Glutamatergic neuron (in vitro differentiated cells): ENCODE data around the gene ERGIC1. TPM values are rescaled to one million over a fixed set of nuclear protein-coding genes. Genes with fewer than 3 reads are reported as not detected.

ENCODE experiments used
- DNase-seq: peaks from one replicate; pipeline ENCODE4 v3.0.0; 2022
- H3K27ac Mint-ChIP-seq: one replicate; pipeline ENCODE4 v1.8.0; 2020; ENCODE audit warnings: mild to moderate bottlenecking, mixed read lengths, inconsistent platforms; ENCODE audit not compliant: unreplicated experiment
- H3K27me3 Mint-ChIP-seq: one replicate; pipeline ENCODE4 v1.8.0; 2020; ENCODE audit warnings: mild to moderate bottlenecking, moderate library complexity, mixed read lengths, inconsistent platforms; ENCODE audit not compliant: unreplicated experiment
- H3K36me3 Mint-ChIP-seq: one replicate; pipeline ENCODE4 v1.8.0; 2020; ENCODE audit warnings: mild to moderate bottlenecking, mixed read lengths, inconsistent platforms; ENCODE audit not compliant: unreplicated experiment
- H3K4me1 Mint-ChIP-seq: one replicate; pipeline ENCODE4 v1.8.0; 2020; ENCODE audit warnings: mild to moderate bottlenecking, low read depth, mixed read lengths, inconsistent platforms; ENCODE audit not compliant: unreplicated experiment
- H3K4me3 Mint-ChIP-seq: one replicate; pipeline ENCODE4 v1.8.0; 2020; ENCODE audit warnings: mild to moderate bottlenecking, mixed read lengths, inconsistent platforms; ENCODE audit not compliant: unreplicated experiment
- H3K9me3 Mint-ChIP-seq: one replicate; pipeline ENCODE4 v1.8.0; 2020; ENCODE audit warnings: mild to moderate bottlenecking, moderate library complexity, mixed read lengths, inconsistent platforms; ENCODE audit not compliant: unreplicated experiment
- total RNA-seq: library from RNA; stranded (reverse); fragmentation: NEBNext Ultra II Directional; extraction: Animal tissue kit (Norgen Biotek cat#: 25700); gene quantifications from one replicate; pipeline ENCODE4 v1.2.1, GENCODE V29; 2021; ENCODE audit not compliant: unreplicated experiment
- TF ChIP-seq, protein P1 (sequence below): fragments of 200-600 bp; sonication (generic); IDR thresholded peaks from one replicate; pipeline ENCODE4 v1.5.0; 2021; ENCODE audit not compliant: partially characterized antibody, unreplicated experiment

Gene ERGIC1
- total RNA-seq, 1 donor from 2014 or later: 76.2 TPM

DNA sequence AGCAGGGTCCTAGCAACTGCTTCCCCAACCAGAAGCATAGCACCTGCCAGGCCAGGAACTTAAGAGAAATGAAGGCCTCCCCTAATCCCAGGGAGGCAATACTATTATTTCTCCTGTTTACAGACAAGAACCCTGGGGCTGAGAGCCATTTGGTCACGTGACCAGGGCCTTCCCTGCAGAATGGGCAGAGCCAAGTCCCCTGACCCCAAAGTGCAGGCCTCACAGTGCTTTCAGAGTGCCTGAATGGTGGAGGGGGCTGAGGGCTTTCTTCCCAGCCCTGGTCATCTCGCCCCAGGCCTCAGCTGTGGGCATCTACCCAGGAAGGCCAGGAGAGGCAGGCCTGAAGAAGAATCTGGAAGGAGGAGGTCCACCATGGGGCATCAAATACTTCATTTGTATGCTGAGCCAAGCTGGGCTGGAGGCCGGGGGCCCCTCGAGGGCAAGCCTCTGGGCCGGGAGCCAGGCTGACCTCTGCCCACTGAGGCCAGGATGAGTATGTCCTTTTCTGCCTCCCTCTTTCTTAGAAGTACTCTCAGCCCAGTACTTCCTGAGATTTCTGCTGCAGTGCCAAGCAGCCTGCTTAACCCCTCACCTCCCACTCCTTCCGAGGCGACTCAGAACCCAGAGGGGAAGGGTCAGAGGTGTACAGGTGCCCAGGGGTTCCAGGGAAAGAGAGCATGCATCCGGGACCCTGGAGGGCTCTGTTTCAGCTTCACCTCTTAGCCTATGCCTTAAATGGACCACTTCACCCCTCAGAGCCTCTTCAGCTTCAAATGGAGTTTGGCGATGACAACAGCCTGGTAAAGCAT lies 44.2 kb upstream of the ERGIC1 start:
- H3K27me3 Mint-ChIP-seq: peaks cover 6% of the 10 kb centered on the region
- no peaks in the 10 kb centered on the region for H3K36me3 Mint-ChIP-seq
- DNase-seq: no peak
- no peak overlapping the region for H3K27ac Mint-ChIP-seq
- TF ChIP-seq, protein P1, sequence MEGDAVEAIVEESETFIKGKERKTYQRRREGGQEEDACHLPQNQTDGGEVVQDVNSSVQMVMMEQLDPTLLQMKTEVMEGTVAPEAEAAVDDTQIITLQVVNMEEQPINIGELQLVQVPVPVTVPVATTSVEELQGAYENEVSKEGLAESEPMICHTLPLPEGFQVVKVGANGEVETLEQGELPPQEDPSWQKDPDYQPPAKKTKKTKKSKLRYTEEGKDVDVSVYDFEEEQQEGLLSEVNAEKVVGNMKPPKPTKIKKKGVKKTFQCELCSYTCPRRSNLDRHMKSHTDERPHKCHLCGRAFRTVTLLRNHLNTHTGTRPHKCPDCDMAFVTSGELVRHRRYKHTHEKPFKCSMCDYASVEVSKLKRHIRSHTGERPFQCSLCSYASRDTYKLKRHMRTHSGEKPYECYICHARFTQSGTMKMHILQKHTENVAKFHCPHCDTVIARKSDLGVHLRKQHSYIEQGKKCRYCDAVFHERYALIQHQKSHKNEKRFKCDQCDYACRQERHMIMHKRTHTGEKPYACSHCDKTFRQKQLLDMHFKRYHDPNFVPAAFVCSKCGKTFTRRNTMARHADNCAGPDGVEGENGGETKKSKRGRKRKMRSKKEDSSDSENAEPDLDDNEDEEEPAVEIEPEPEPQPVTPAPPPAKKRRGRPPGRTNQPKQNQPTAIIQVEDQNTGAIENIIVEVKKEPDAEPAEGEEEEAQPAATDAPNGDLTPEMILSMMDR: no peak
- no peak overlapping the region for H3K4me3 Mint-ChIP-seq
- peaks cover 1% of the 10 kb centered on the region for H3K9me3 Mint-ChIP-seq
- H3K4me1 Mint-ChIP-seq: no peaks in the 10 kb centered on the region

DNA sequence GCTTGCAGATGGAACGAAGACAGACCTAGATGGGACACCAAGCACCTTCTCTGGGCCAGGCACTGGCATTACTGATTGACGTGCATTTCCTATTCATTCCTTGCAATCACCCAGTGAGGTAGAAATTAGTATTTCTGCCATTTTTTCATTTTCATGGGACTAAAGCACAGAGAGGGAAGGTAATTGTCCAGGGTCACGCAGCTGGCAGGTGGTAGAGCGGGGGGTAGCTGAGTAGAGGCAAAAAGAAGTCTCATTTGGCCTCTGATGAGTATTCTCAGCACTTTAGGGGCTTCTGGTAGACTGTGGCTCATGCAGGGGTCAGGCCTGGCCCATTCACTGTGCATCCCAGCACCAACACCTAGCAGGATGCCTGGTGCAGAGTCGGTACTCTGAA lies 43.6 kb upstream of the ERGIC1 start:
- no peak for DNase-seq
- Mint-ChIP-seq H3K27me3 (peaks cover 6% of the 10 kb centered on the region), H3K9me3 (peaks cover 1% of the 10 kb centered on the region)

DNA sequence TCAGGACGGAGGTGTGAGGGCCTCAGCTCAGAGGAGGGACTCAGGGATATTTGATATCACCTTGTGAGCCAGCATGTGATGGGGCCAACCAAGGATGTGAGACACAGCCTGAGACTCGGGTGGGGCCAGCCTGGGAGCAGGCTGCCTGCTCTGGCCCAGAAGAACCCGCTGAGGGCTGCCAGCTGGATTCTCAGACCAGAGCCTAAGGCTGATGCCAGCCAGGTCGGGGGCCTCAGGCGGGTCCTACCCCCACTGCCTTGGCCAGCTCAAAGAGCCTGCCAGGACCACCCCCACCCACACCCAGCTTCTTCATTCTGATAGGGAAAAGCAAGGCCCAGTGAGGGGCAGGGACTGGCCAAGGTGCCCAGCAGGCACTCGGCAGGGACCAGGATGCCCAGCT lies 42.8 kb upstream of the ERGIC1 start:
- Mint-ChIP-seq H3K27ac (no peak overlapping the region), H3K9me3 (peaks cover 3% of the 10 kb centered on the region), H3K4me1 (no peaks in the 10 kb centered on the region), H3K4me3 (no peak overlapping the region), H3K36me3 (no peaks in the 10 kb centered on the region), H3K27me3 (peaks cover 6% of the 10 kb centered on the region)
- TF ChIP-seq, protein P1: no peak
- DNase-seq: no peak

More for the DNA sequence above, 43.6 kb upstream of the ERGIC1 start:
- Mint-ChIP-seq H3K4me3 (no peak overlapping the region), H3K36me3 (no peaks in the 10 kb centered on the region), H3K4me1 (no peaks in the 10 kb centered on the region), H3K27ac (no peak overlapping the region)
- TF ChIP-seq, protein P1: no peak

DNA sequence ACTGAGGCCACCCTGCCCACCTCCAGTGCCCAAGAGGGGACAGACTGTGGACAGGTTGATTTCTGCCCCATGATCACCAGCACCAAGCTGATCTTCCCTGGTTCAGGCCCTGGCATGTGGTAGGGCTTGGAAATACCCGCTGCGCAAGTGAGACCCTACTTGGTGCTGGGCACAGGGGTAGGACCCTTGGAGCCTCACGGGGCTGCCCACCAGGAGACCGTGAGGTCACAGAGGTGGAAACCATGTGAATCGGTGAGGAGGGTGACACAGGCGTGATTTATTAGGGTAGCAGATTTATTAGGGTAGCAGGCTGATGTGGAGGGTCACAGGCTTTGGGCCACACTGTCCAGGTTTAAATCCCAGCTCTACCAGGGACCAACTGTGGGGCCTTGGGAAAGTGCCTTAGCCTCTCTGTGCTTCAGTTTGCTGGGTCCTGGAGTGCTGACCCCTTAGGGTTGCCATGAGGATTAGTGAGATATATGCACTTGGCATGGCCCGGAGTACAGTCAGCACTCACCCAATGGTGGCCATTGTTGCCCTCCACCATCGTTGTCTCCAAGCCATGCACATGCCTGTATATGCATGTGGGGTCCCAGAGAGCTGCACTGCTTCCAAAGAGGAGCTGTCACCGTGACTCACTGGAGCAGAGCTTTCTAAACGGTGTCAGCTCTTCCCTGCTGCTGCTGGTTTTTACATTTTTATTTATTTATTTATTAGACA lies 42.2 kb upstream of the ERGIC1 start:
- peaks cover 3% of the 10 kb centered on the region for H3K9me3 Mint-ChIP-seq
- no peak overlapping the region for H3K27ac Mint-ChIP-seq
- H3K36me3 Mint-ChIP-seq: no peaks in the 10 kb centered on the region
- H3K4me3 Mint-ChIP-seq: no peak overlapping the region
- H3K27me3 Mint-ChIP-seq: peaks cover 6% of the 10 kb centered on the region
- H3K4me1 Mint-ChIP-seq: no peaks in the 10 kb centered on the region
- TF ChIP-seq, protein P1: no peak
- DNase-seq: no peak
